Activated naive CD8-positive, alpha-beta T cell treated with anti-CD3 and anti-CD28 coated beads, Interleukin-2, amount 50 U/mL, for 16 hours (primary cell): Measurements from ENCODE around the gene GM2A.
"Not testable (repeated sequence)": the region's sequence is repeated elsewhere in the genome, so short reads cannot be mapped to it uniquely, and the experiment has no call there.

Experiments used
- DNase-seq: peaks from one replicate; pipeline ENCODE4 v3.0.0-alpha.2; 2020; ENCODE audit warnings: low read depth, low spot score

Gene GM2A

GRCh38 chr5:151286246-151286645 lies 33.3 kb downstream of the GM2A start:
- DNase-seq = no peak

- DNase-seq = no peak
Measured at GRCh38 chr5:151288180-151288579, 35.2 kb downstream of the GM2A start.

GRCh38 chr5:151293624-151294023 lies 40.6 kb downstream of the GM2A start:
- no peak for DNase-seq

DNA sequence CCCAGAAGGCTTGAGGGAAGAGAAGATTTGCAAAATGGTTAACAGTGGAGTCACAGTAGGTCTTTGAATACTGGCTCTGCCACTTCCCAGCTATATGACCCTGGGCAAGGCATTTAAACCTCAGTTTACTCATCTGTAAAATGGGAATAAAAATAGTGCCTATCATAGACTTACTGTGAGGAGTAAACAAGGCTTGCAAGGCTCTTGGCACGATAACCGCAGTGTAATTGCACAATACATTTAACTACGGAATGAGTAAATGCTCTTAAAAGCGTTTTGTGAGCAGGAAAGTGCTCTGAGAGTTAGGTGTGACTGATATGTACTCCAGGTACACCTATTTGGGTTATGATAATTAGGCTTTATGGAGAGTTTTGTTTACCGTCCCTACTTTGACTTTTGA lies 42.2 kb downstream of the GM2A start:
- no peak for DNase-seq

DNA sequence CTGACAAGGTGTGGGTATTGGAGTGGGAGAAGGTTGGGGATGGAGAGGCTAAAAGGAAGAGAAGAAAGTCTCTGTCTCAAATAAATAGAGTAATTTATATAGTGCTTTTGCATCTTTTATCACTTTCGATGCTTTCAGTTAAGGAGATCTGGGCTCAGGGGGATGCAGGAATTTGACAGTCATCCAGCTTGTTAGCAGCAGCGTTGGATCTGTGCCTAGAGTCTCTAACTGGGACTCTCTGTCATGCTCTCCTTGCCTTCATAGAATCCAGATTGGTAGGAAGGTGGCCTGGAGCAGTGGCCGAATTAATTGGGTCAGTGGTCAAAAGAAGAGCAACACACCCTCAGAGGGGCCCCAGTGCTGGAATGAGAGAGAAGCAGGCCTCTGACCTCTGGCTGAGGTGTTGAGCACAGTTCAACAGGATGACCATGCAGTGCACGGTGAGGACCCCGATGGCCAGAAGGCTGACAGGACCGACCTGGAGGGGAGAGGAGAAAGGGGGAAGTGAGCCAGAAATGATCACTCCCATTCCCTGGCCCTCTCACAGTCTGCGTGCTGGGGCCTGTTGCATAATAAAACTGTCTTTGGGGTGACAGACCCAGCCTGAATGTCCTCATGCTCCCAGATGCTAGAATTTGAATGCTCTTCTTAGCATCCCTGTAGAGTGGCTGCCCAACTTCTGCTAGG lies 42.9 kb downstream of the GM2A start:
- no peak for DNase-seq

DNA sequence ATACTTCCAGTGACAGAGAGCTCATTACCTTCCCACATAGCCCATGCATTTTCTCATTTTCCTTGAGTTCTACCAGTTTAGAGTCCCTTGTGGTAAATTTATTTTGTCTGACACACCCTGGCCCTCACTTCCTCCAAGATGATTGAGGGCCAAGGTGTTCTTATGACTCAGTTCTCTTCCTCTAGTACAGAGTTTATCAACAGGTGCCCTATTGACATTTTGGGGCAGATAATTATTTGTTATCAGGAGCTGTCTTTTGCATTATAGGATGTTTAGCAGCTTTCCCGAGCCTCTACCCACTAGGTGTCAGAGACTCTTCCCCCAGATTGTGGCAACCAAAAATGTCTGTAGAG lies 43.5 kb downstream of the GM2A start:
- no peak for DNase-seq

- no peak for DNase-seq
Measured at GRCh38 chr5:151296974-151297373, 44.0 kb downstream of the GM2A start.

- no peak for DNase-seq
Measured at GRCh38 chr5:151298063-151298855, 45.3 kb downstream of the GM2A start.

GRCh38 chr5:151303666-151304065 lies 50.7 kb downstream of the GM2A start, which contains the start of gene SLC36A3:
SLC36A3 (minus strand) TSS chr5:151303766; CDS start chr5:151303354, 412 bp downstream.
- no peak for DNase-seq

GRCh38 chr5:151309266-151309665 lies 56.3 kb downstream of the GM2A start:
- DNase-seq = not testable (repeated sequence)

DNA sequence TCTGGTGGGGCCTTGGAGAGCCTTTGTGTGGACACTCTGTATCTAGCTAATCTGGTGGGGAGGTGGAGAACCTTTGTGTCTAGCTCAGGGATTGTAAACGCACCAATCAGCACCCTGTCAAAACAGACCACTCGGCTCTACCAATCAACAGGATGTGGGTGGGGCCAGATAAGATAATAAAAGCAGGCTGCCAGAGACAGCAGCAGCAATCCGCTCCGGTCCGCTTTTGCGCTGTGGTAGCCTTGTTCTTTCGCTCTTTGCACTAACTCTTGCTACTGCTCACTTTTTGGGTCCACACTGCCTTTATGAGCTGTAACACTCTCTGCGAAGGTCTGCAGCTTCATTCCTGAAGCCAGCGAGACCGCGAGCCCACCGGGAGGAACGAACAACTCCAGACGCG lies 56.8 kb downstream of the GM2A start:
- not testable (repeated sequence) for DNase-seq

DNA sequence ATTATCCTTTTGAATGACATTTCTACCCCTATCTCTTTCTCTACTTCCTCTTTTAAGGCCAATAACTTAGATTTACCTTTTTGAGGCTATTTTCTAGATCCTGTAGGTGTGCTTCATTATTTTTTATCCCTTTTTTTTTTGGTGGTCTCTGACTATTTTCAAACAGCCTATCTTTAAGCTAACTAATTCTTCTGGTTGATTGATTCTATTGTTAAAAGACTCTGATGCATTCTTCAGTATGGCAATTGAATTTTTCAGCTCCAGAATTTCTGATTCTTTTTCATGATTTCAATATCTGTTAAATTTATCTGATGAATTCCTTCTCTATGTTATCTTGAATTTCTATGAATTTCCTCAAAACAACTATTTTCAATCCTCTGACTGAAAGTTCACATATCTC lies 57.9 kb downstream of the GM2A start:
- DNase-seq = no peak

GRCh38 chr5:151312756-151313324 lies 59.9 kb downstream of the GM2A start:
- DNase-seq = no peak

- DNase-seq = no peak
Measured at GRCh38 chr5:151313357-151313756, 60.4 kb downstream of the GM2A start.

DNA sequence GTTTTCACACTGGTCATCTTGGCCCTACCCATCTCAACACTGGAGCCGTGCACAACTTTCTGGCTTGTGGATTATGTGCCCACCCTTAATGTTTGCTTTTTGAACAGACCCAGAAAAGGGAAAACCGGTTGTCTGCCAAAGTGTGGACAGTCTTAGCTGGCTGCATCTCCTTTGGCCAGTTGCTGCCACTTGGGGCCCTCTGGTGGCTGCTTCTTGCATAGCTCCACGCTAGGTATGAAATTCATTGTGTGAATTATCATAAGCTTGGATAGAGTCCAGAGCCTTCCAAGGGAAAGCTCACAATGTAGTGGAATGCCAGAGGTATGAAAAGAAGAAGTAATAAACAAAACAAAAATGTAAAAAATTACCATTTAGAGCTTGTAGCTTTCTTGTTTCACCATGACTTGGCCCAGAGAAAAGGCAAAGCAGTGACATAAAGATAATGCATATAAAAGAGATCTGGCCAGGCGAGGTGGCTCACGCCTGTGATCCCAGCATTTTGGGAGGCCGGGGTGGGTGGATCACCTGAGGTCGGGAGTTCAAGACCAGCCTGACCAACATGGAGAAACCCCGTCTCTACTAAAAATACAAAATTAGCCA lies 63.1 kb downstream of the GM2A start:
- DNase-seq = peak; percentile 17

GRCh38 chr5:151317871-151318270 lies 64.9 kb downstream of the GM2A start:
- DNase-seq = no peak

DNA sequence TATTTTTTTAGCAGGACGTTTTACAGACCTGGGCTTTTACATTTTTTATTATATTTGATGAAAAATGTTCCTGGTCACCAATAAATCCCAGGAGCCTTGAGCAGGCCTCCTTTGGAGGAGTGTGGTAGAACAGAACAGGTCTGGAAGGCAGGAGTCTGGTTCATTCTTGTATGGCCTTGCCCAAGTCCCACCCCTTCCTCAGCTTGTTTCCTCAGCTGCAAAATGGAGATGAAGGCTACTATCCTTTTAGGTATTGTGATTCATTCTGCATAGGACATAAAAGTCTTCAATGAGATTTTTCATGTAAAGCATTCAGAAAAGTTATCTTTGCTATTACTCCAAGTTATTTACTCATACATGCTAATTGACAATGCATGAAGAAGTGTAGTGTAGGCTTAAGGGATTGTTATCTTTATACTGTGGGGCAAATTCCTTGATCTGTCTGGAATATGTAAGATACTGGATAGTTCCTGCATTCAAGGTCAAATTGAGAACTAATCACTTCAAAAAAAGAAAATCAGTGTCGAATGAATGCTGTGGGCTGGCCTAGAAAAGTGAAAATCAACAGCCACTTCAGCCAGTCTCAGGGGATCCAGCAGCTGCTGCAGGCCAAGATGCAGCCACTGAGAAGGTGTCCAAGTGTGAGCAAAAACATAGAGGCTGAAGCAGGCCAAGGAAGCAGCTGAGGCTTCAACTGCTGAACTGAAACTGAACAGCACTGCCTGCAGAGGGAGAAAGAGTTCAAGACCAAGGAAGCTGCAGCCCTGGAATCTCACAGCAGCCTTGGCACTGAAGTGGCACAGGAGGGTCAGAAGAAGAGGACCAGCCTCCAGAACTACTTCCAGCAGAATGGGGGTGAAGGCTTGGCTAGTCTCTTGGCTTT lies 66.1 kb downstream of the GM2A start:
- no peak for DNase-seq
